IPS DF 6.9 (cell line): ENCODE data around the gene OR8H2.
"Not testable (repeated sequence)": the region's sequence is repeated elsewhere in the genome, so short reads cannot be mapped to it uniquely, and the experiment has no call there.

Source experiments
- DNase-seq: peaks from one replicate; pipeline ENCODE4 v3.0.0-alpha.2; 2013; ENCODE audit warnings: low read depth, low spot score
- H3K27ac ChIP-seq: one replicate; pipeline ENCODE4 v1.5.1; 2013; ENCODE audit warnings: low read length, control low read depth
- H3K27me3 ChIP-seq: 2 replicates; pipeline ENCODE4 v1.6.1; 2013; ENCODE audit warnings: mild to moderate bottlenecking, low read length; ENCODE audit not compliant: control insufficient read depth, insufficient read depth
- H3K36me3 ChIP-seq: 2 replicates; pipeline ENCODE4 v1.6.1; 2013; ENCODE audit warnings: low read length; ENCODE audit not compliant: control insufficient read depth, insufficient read depth
- H3K4me1 ChIP-seq: 2 replicates; pipeline ENCODE4 v1.6.1; 2013; ENCODE audit warnings: low read length; ENCODE audit not compliant: control insufficient read depth, insufficient read depth
- H3K4me3 ChIP-seq: 2 replicates; pipeline ENCODE4 v1.5.1; 2013; ENCODE audit warnings: mild to moderate bottlenecking, low read length
- H3K9me3 ChIP-seq: 2 replicates; pipeline ENCODE4 v1.6.1; 2013; ENCODE audit warnings: low read length, inconsistent platforms; ENCODE audit not compliant: control insufficient read depth, insufficient read depth
- WGBS: extraction: QIAGEN DNeasy Blood & Tissue Kit; methylation state at CpG from one replicate; pipeline ENCODE4 v1.1.7; 2013; ENCODE audit warnings: mixed read lengths, missing lambda C conversion rate; ENCODE audit not compliant: insufficient read length, insufficient coverage; 5-methylcytosine and 5-hydroxymethylcytosine counted together

OR8H2 gene

GRCh38 chr11:56103210-56103737 is at the start of gene OR8H2:
TSS of gene OR8H2 (plus strand) at chr11:56103687. CDS start at chr11:56105043, 1,356 bp downstream.
- DNase-seq: no peak
- Histone ChIP-seq H3K4me3 (no peak within 1 kb of the TSS), H3K4me1 (no peaks in the 10 kb centered on the region), H3K27ac (no peak within 1 kb of the TSS), H3K9me3 (no peaks in the 10 kb centered on the region), H3K27me3 (no peaks in the 10 kb centered on the region), H3K36me3 (no peaks in the 10 kb centered on the region)

GRCh38 chr11:56056366-56056765 is 47.1 kb upstream of the OR8H2 start:
- not testable (repeated sequence) for H3K4me3 ChIP-seq, H3K4me1 ChIP-seq, H3K27ac ChIP-seq, H3K36me3 ChIP-seq, H3K9me3 ChIP-seq, DNase-seq, H3K27me3 ChIP-seq
- WGBS: no CpG with 5 or more reads among the region's 4 CpGs

- H3K27ac ChIP-seq: not testable (repeated sequence)
These were observed 45.7 kb upstream of the OR8H2 start for GRCh38 chr11:56057661-56058237.

GRCh38 chr11:56058260-56058780 is 45.2 kb upstream of the OR8H2 start:
- H3K36me3 ChIP-seq, H3K27me3 ChIP-seq, H3K27ac ChIP-seq, H3K4me3 ChIP-seq, H3K9me3 ChIP-seq, H3K4me1 ChIP-seq, DNase-seq: not testable (repeated sequence)
- WGBS: no CpG with 5 or more reads among the region's 7 CpGs

More at GRCh38 chr11:56057661-56058237, 45.7 kb upstream of the OR8H2 start:
- peak; percentile 20 for DNase-seq
- not testable (repeated sequence) for H3K4me1 ChIP-seq, H3K4me3 ChIP-seq, H3K27me3 ChIP-seq, H3K36me3 ChIP-seq, H3K9me3 ChIP-seq
- no CpG with 5 or more reads among the region's 7 CpGs for WGBS

- no peak overlapping the region for H3K4me3 ChIP-seq
- DNase-seq: no peak
- H3K9me3 ChIP-seq: no peaks in the 10 kb centered on the region
- H3K27me3 ChIP-seq: no peaks in the 10 kb centered on the region
- H3K36me3 ChIP-seq: no peaks in the 10 kb centered on the region
- H3K4me1 ChIP-seq: no peaks in the 10 kb centered on the region
- WGBS: no CpG with 5 or more reads among the region's 2 CpGs
- H3K27ac ChIP-seq: no peak overlapping the region
These were observed 36.5 kb upstream of the OR8H2 start for GRCh38 chr11:56066980-56067379.

- Histone ChIP-seq H3K4me3 (no peak overlapping the region), H3K9me3 (no peaks in the 10 kb centered on the region), H3K27me3 (no peaks in the 10 kb centered on the region), H3K36me3 (no peaks in the 10 kb centered on the region), H3K27ac (no peak overlapping the region), H3K4me1 (no peaks in the 10 kb centered on the region)
- DNase-seq: no peak
- no CpG with 5 or more reads among the region's 3 CpGs for WGBS
These were observed 13.8 kb upstream of the OR8H2 start for GRCh38 chr11:56089697-56090096.

- no peak for DNase-seq
- no peaks in the 10 kb centered on the region for H3K27me3 ChIP-seq
- no peak within 1 kb of the TSS for H3K4me3 ChIP-seq
- H3K36me3 ChIP-seq: no peaks in the 10 kb centered on the region
- no peaks in the 10 kb centered on the region for H3K4me1 ChIP-seq
- no peak within 1 kb of the TSS for H3K27ac ChIP-seq
- no peaks in the 10 kb centered on the region for H3K9me3 ChIP-seq
- WGBS: no CpG with 5 or more reads among the region's 3 CpGs
These were observed 10.5 kb upstream of the OR8H2 start, which contains the start of gene OR8I2 for GRCh38 chr11:56093008-56093407. TSS of gene OR8I2 (plus strand) at chr11:56093308. CDS start at chr11:56093308, 0 bp downstream.

GRCh38 chr11:56122073-56122472 is 18.6 kb downstream of the OR8H2 start, which contains the start of gene OR8H3:
TSS of gene OR8H3 (plus strand) at chr11:56122373. CDS start at chr11:56122373, 0 bp downstream.
- Histone ChIP-seq H3K36me3 (no peaks in the 10 kb centered on the region), H3K9me3 (no peaks in the 10 kb centered on the region), H3K4me1 (no peaks in the 10 kb centered on the region), H3K27me3 (no peaks in the 10 kb centered on the region), H3K4me3 (no peak within 1 kb of the TSS), H3K27ac (no peak within 1 kb of the TSS)
- DNase-seq: no peak
- WGBS: no CpG with 5 or more reads among the region's 6 CpGs

GRCh38 chr11:56140151-56140661 is 36.7 kb downstream of the OR8H2 start, which contains the start of gene OR8J3:
TSS of gene OR8J3 (minus strand) at chr11:56140201. CDS start at chr11:56137718, 2,483 bp downstream.
- Histone ChIP-seq H3K27me3 (no peaks in the 10 kb centered on the region), H3K36me3 (no peaks in the 10 kb centered on the region), H3K9me3 (no peaks in the 10 kb centered on the region), H3K4me3 (no peak within 1 kb of the TSS), H3K4me1 (no peaks in the 10 kb centered on the region), H3K27ac (no peak within 1 kb of the TSS)
- DNase-seq: no peak

- not testable (repeated sequence) for DNase-seq, H3K4me3 ChIP-seq, H3K4me1 ChIP-seq, H3K9me3 ChIP-seq, H3K36me3 ChIP-seq, H3K27ac ChIP-seq, H3K27me3 ChIP-seq
- no CpG with 5 or more reads among the region's 30 CpGs for WGBS
These were observed 40.2 kb downstream of the OR8H2 start for GRCh38 chr11:56143681-56144080.

GRCh38 chr11:56151376-56151775 is 47.9 kb downstream of the OR8H2 start:
- no peaks in the 10 kb centered on the region for H3K4me1 ChIP-seq
- no peaks in the 10 kb centered on the region for H3K27me3 ChIP-seq
- WGBS: no CpG with 5 or more reads among the region's 1 CpG
- H3K36me3 ChIP-seq: no peaks in the 10 kb centered on the region; the same call in 1 of the 2 replicates
- no peaks in the 10 kb centered on the region for H3K9me3 ChIP-seq
- no peak for DNase-seq
- no peak overlapping the region for H3K4me3 ChIP-seq
- H3K27ac ChIP-seq: no peak overlapping the region
